A375 (cell line): Measurements from ENCODE around the gene EFHC2. TPM values are rescaled to one million over a fixed set of nuclear protein-coding genes. Genes with fewer than 3 reads are reported as not detected.

Experiments used
- total RNA-seq: library from RNA; depleted of rRNA; stranded (reverse); fragments of >200 nt; shearing (Covaris generic); gene quantifications from 2 replicates; pipeline ENCODE4 v1.2.3, GENCODE V29; 2014; rRNA removed

EFHC2 gene
- total RNA-seq: not detected in 2 replicates

DNA sequence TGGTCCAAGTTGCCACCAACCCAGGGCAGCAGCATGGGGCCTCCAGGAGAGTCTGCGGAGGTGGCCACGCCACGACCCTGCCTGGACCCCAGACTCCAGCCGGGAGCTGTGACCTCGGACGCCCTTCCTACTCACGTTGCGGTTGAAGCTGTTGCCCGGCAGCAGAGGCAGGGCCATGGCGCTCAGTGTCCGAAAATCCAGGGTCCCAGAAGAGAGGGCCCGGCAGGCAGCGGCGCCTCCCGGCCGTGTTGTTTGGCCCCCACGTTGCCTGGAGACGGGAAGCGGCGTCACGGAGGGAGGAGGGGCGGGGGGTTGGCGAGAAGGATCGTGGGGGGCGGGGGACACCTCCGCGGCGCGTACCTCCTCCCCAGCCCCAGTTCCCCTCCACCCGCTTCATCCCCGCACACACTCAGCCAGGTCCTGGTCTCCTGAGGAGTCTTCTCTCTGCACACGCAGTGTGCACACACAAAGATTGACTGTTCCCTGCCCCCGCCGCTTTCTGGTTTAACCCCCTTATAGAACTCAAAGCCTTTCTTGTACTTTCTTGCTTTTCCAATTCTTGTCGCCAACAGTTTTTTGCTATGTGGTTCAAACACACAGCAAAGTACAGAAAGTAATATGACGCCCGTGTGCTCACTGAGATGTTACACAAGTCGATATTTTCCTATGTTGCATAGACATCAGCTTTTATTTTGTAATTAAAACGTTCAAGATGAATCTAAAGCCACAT is at the start of gene EFHC2:
TSS of gene EFHC2 (minus strand) at position 261 of the 730 bp plus-strand sequence. CDS start at position 177, 84 bp downstream.

Other genes with a start within 250 kb of the EFHC2 start
- gene FUNDC1, start 199.2 kb upstream of the EFHC2 start, total RNA-seq: 15.5 and 19.0 TPM in 2 replicates